H1 (cell line): ENCODE measurements around the gene PLA2G4F. TPM values are rescaled to one million over a fixed set of nuclear protein-coding genes. Genes with fewer than 3 reads are reported as not detected.

Experiments
- CTCF ChIA-PET: fragments of 300-600 bp; sonication (Branson Sonifier 250); formaldehyde crosslinking; loops from one replicate; lab custom pipeline; 2021; ENCODE audit not compliant: partially characterized antibody; lab: Charles Lee
- POLR2A ChIA-PET: fragments of 300-600 bp; sonication (Branson Sonifier 250); formaldehyde crosslinking; loops from one replicate; lab custom pipeline; 2021; ENCODE audit warnings: inconsistent platforms; ENCODE audit not compliant: partially characterized antibody; lab: Charles Lee
- DNase-seq, 2 experiments: peaks; one replicate each; pipeline versions ENCODE4 v3.0.0 to v3.0.0-alpha.2; 2010 to 2022; ENCODE audit warnings: low spot score in 2 of 2, low read depth in 1 of 2, mixed read lengths in 1 of 2
- FAIRE-seq: peaks from 2 replicates; lab custom pipeline; 2011; peaks lifted over from hg19 to GRCh38; lab: Jason Lieb, UNC
- H2AFZ ChIP-seq: 2 replicates; pipeline ENCODE4 v1.8.1; 2012; ENCODE audit warnings: low read length, inconsistent platforms
- H2AK5ac ChIP-seq: 2 replicates; pipeline ENCODE4 v1.6.1; 2013; ENCODE audit warnings: low read depth, low read length
- H2BK120ac ChIP-seq: replicated peaks from 2 replicates; pipeline ENCODE3; 2013; ENCODE audit warnings: low read depth, low read length, inconsistent platforms
- H2BK12ac ChIP-seq: 2 replicates; pipeline ENCODE4 v1.6.1; 2013; ENCODE audit warnings: low read depth, low read length
- H2BK15ac ChIP-seq: 2 replicates; pipeline ENCODE4 v1.6.1; 2013; ENCODE audit warnings: low read length
- H2BK20ac ChIP-seq: 2 replicates; pipeline ENCODE4 v1.6.1; 2013; ENCODE audit warnings: low read length
- H2BK5ac ChIP-seq: 2 replicates; pipeline ENCODE4 v1.6.1; 2013; ENCODE audit warnings: low read depth, low read length
- H3K14ac ChIP-seq: 2 replicates; pipeline ENCODE4 v1.6.1; 2013; ENCODE audit warnings: inconsistent platforms; ENCODE audit not compliant: insufficient read length
- H3K18ac ChIP-seq: 2 replicates; pipeline ENCODE4 v1.6.1; 2013; ENCODE audit warnings: low read length; ENCODE audit errors: extremely low read depth
- H3K23ac ChIP-seq: 2 replicates; pipeline ENCODE4 v1.6.1; 2013; ENCODE audit warnings: inconsistent platforms; ENCODE audit not compliant: insufficient read length
- H3K23me2 ChIP-seq: 2 replicates; pipeline ENCODE4 v1.6.1; 2013; ENCODE audit warnings: low read depth, low read length
- H3K27ac ChIP-seq: 2 replicates; pipeline ENCODE4 v1.6.1; 2011; ENCODE audit warnings: low read depth, low read length, inconsistent platforms
- H3K27me3 ChIP-seq, 4 experiments: replicated peaks in 1 of 4; 1 replicate in 1 of 4; 2 replicates in 3 of 4; pipeline versions ENCODE4 v1.6.1 to v1.8.1; 2011 to 2013; ENCODE audit warnings: low read length in 3 of 4, mild to moderate bottlenecking in 3 of 4, inconsistent platforms in 2 of 4, mixed read lengths in 2 of 4, moderate library complexity in 1 of 4; ENCODE audit not compliant: control insufficient read depth in 3 of 4, insufficient read depth in 3 of 4; ENCODE audit errors: extremely low read depth in 1 of 4
- H3K36me3 ChIP-seq, 4 experiments: 2 replicates each; pipeline versions ENCODE4 v1.6.1 to v1.8.1; 2011 to 2013; ENCODE audit warnings: mild to moderate bottlenecking in 4 of 4, low read length in 3 of 4, moderate library complexity in 2 of 4, control low read depth in 1 of 4, inconsistent platforms in 1 of 4; ENCODE audit not compliant: insufficient read depth in 4 of 4, control insufficient read depth in 2 of 4
- H3K4ac ChIP-seq: replicated peaks from 2 replicates; pipeline ENCODE3; 2013; ENCODE audit warnings: low read length, low read depth, mixed read lengths, inconsistent platforms; ENCODE audit not compliant: insufficient read length
- H3K4me1 ChIP-seq, 4 experiments: replicated peaks in 1 of 4; 1 replicate in 1 of 4; 2 replicates in 3 of 4; pipeline versions ENCODE4 v1.6.1 to v1.8.1; 2011 to 2013; ENCODE audit warnings: low read length in 3 of 4, inconsistent platforms in 2 of 4, mixed read lengths in 1 of 4; ENCODE audit not compliant: insufficient read depth in 4 of 4, control insufficient read depth in 3 of 4
- H3K4me2 ChIP-seq, 2 experiments: 2 replicates each; pipeline versions ENCODE4 v1.6.1 to v1.8.1; 2011 to 2013; ENCODE audit warnings: low read depth in 2 of 2, low read length in 2 of 2, control low read depth in 1 of 2, inconsistent platforms in 1 of 2, mild to moderate bottlenecking in 1 of 2; ENCODE audit not compliant: insufficient read depth in 1 of 2
- H3K4me3 ChIP-seq, 4 experiments: fragments of 200-600, 300-600 bp in 1 of 4; sonication (generic), shearing (Covaris generic), sonication (Bioruptor Twin) in 1 of 4; 2 replicates each; pipeline versions ENCODE4 v1.5.1 to v1.8.1; 2011 to 2016; ENCODE audit warnings: low read length in 4 of 4, low read depth in 3 of 4, control low read depth in 2 of 4, inconsistent platforms in 2 of 4, mild to moderate bottlenecking in 2 of 4, mixed read lengths in 1 of 4, moderate library complexity in 1 of 4; ENCODE audit not compliant: insufficient read depth in 2 of 4; ENCODE audit errors: extremely low read depth in 1 of 4
- H3K56ac ChIP-seq: replicated peaks from 2 replicates; pipeline ENCODE3; 2013; ENCODE audit warnings: low read depth, mild to moderate bottlenecking, mixed read lengths, low read length, inconsistent platforms; ENCODE audit not compliant: insufficient read length
- H3K79me1 ChIP-seq: 2 replicates; pipeline ENCODE4 v1.6.1; 2013; ENCODE audit warnings: low read depth, low read length, control low read depth
- H3K79me2 ChIP-seq, 2 experiments: 2 replicates each; pipeline versions ENCODE4 v1.6.1 to v1.8.1; 2012 to 2013; ENCODE audit warnings: low read length in 2 of 2, mild to moderate bottlenecking in 2 of 2, inconsistent platforms in 1 of 2; ENCODE audit not compliant: insufficient read depth in 2 of 2, control insufficient read depth in 1 of 2
- H3K9ac ChIP-seq, 4 experiments: replicated peaks in 1 of 4; 1 replicate in 1 of 4; 2 replicates in 3 of 4; pipeline versions ENCODE4 v1.6.1 to v1.8.1; 2011 to 2013; ENCODE audit warnings: low read depth in 3 of 4, low read length in 3 of 4, control low read depth in 2 of 4, mild to moderate bottlenecking in 2 of 4, moderate library complexity in 2 of 4, inconsistent platforms in 1 of 4; ENCODE audit errors: extremely low read depth in 1 of 4
- H3K9me3 ChIP-seq, 2 experiments: 2 replicates each; pipeline versions ENCODE4 v1.6.1 to v1.8.1; 2012 to 2013; ENCODE audit warnings: mild to moderate bottlenecking in 2 of 2, moderate library complexity in 2 of 2, control low read depth in 1 of 2, inconsistent platforms in 1 of 2, low read depth in 1 of 2, low read length in 1 of 2, mixed read lengths in 1 of 2; ENCODE audit not compliant: insufficient read depth in 2 of 2
- H4K20me1 ChIP-seq, 2 experiments: replicated peaks in 1 of 2; 2 replicates each; pipeline versions ENCODE3 to v1.8.1; 2011 to 2013; ENCODE audit warnings: inconsistent platforms in 2 of 2, low read length in 2 of 2, mild to moderate bottlenecking in 1 of 2; ENCODE audit not compliant: insufficient read depth in 2 of 2, control insufficient read depth in 1 of 2
- H4K5ac ChIP-seq: 2 replicates; pipeline ENCODE4 v1.6.1; 2013; ENCODE audit warnings: low read length, low read depth, mixed read lengths, inconsistent platforms; ENCODE audit not compliant: insufficient read length
- H4K8ac ChIP-seq: 2 replicates; pipeline ENCODE4 v1.8.0; 2013; ENCODE audit warnings: mild to moderate bottlenecking, moderate library complexity, low read length, inconsistent platforms; ENCODE audit not compliant: insufficient read depth; ENCODE audit errors: extremely low read depth
- H4K91ac ChIP-seq: replicated peaks from 2 replicates; pipeline ENCODE3; 2013; ENCODE audit warnings: low read length, mixed read lengths, inconsistent platforms; ENCODE audit not compliant: insufficient read length
- ATF3 ChIP-seq: IDR thresholded peaks from 2 replicates; pipeline ENCODE4 v1.6.1; 2011; ENCODE audit warnings: low read depth, mild to moderate bottlenecking, low read length; ENCODE audit not compliant: insufficient read depth
- BRCA1 ChIP-seq: IDR thresholded peaks from 2 replicates; pipeline ENCODE4 v1.6.1; 2012; ENCODE audit warnings: low read depth, low read length, improper control_type of control experiment
- CHD1 ChIP-seq: IDR thresholded peaks from 2 replicates; pipeline ENCODE4 v1.6.1; 2012; ENCODE audit warnings: low read depth, low read length, improper control_type of control experiment
- CTCF ChIP-seq, 3 experiments: IDR thresholded peaks; 1 replicate in 2 of 3; 2 replicates in 1 of 3; pipeline versions ENCODE4 v1.5.1 to v1.6.1; 2011; ENCODE audit warnings: low read length in 3 of 3, mild to moderate bottlenecking in 3 of 3, inconsistent platforms in 2 of 3, low read depth in 1 of 3, moderate library complexity in 1 of 3; ENCODE audit not compliant: insufficient read depth in 1 of 3; ENCODE audit errors: control extremely low read depth in 1 of 3
- FOSL1 ChIP-seq: IDR thresholded peaks from 2 replicates; pipeline ENCODE4 v1.6.1; 2011; ENCODE audit warnings: mild to moderate bottlenecking, low read depth, low read length, moderate library complexity; ENCODE audit not compliant: insufficient read depth
- KDM1A ChIP-seq: fragments of 200-600, 300-600 bp; sonication (generic); IDR thresholded peaks from 2 replicates; pipeline ENCODE4 v1.7.1; 2016; ENCODE audit warnings: mild to moderate bottlenecking, low read length, borderline replicate concordance
- KDM4A ChIP-seq: IDR thresholded peaks from one replicate; pipeline ENCODE4 v1.7.1; 2012; ENCODE audit warnings: low read depth, mild to moderate bottlenecking, moderate library complexity, low read length, inconsistent platforms; ENCODE audit not compliant: severe bottlenecking
- RBBP5 ChIP-seq: IDR thresholded peaks from 2 replicates; pipeline ENCODE4 v1.7.1; 2012; ENCODE audit warnings: low read depth, mild to moderate bottlenecking, inconsistent platforms, low read length, moderate library complexity, borderline replicate concordance
- RNF2 ChIP-seq: fragments of 200-900, 300-1000 bp; sonication (generic); IDR thresholded peaks from 2 replicates; pipeline ENCODE4 v1.7.1; 2016; ENCODE audit warnings: borderline replicate concordance, low read depth, mild to moderate bottlenecking, antibody characterized with exemption, low read length; ENCODE audit not compliant: poor library complexity, severe bottlenecking; ENCODE audit errors: missing control alignments
- SRF ChIP-seq: IDR thresholded peaks from 2 replicates; pipeline ENCODE4 v1.6.1; 2011; ENCODE audit warnings: mild to moderate bottlenecking, low read depth, low read length, moderate library complexity
- WGBS, 2 experiments: shearing (Covaris generic) in 1 of 2; methylation state at CpG; one replicate each; pipeline versions ENCODE4 v1.1.6 to v1.1.7; 2013 to 2015; ENCODE audit warnings: low lambda C conversion rate in 2 of 2, mixed read lengths in 2 of 2, inconsistent platforms in 1 of 2, low coverage in 1 of 2, missing lambda C conversion rate in 1 of 2; ENCODE audit not compliant: insufficient replicate concordance in 2 of 2, insufficient coverage in 1 of 2, insufficient read length in 1 of 2; ENCODE audit errors: extremely low coverage in 1 of 2, missing lambda C conversion rate in 1 of 2; 5-methylcytosine and 5-hydroxymethylcytosine counted together
- polyA plus RNA-seq, 7 experiments: library from polyadenylated mRNA; depleted of rRNA in 3 of 7; stranded (reverse) in 5 of 7; unstranded in 2 of 7; fragments of >200 nt in 5 of 7; fragments of 200-250 nt in 2 of 7; gene quantifications; 1 replicate in 5 of 7; 2 replicates in 1 of 7; 4 replicates in 1 of 7; pipeline versions ENCODE4 v1.2.1 to v1.2.3, GENCODE V29; 2011 to 2013; ENCODE audit warnings: missing spikeins in 2 of 7, mixed read lengths in 2 of 7
- total RNA-seq: library from RNA; stranded (reverse); fragmentation: NEBNext Ultra II Directional; extraction: Animal tissue kit (Norgen Biotek cat#: 25700); gene quantifications from 2 replicates; pipeline ENCODE4 v1.2.1, GENCODE V29; 2021

PLA2G4F gene
- total and polyA plus RNA-seq, 2 of the 8 experiments (the other 6 are each of a cell fraction or from before 2014, with no cell fraction given), result not detected

- no peak overlapping the region for H2BK5ac ChIP-seq
- H2BK15ac ChIP-seq, result no peak overlapping the region
- H3K9ac ChIP-seq, result no peak overlapping the region
- H3K14ac ChIP-seq, result no peak overlapping the region
- no peak for DNase-seq
- H3K27ac ChIP-seq, result no peak overlapping the region
- no peak for FAIRE-seq
- H2BK12ac ChIP-seq, result no peak overlapping the region
- H3K4ac ChIP-seq, result no peak overlapping the region
- no peak overlapping the region for H4K5ac ChIP-seq
- no peak overlapping the region for H2AFZ ChIP-seq
- no peak overlapping the region for H3K18ac ChIP-seq
- no peaks in the 10 kb centered on the region for H3K27me3 ChIP-seq
- H3K9me3 ChIP-seq, result no peaks in the 10 kb centered on the region
- H4K20me1 ChIP-seq, result peaks cover 0 to 3% of the 10 kb centered on the region in 2 experiments
- H3K4me3 ChIP-seq, result no peak overlapping the region
- ChIA-PET POLR2A (interaction anchor here (2.3 kb wide), 1 partner anchor 9 kb away, joined by 10 read pairs; the partner anchor contains the start of gene VPS39), CTCF (interaction anchor here (1.3 kb wide), 1 partner anchor 16 kb away, joined by 3 read pairs; no protein-coding TSS in a partner anchor)
- H2BK120ac ChIP-seq, result no peak overlapping the region
- no peak overlapping the region for H2BK20ac ChIP-seq
- no peak overlapping the region for H4K8ac ChIP-seq
- H3K4me1 ChIP-seq, result no peaks in the 10 kb centered on the region
- H2AK5ac ChIP-seq, result no peak overlapping the region
- no peak overlapping the region for H3K23ac ChIP-seq
- H3K79me2 ChIP-seq, result no peaks in the 10 kb centered on the region; a peak in 1 of 4 replicates
- no peaks in the 10 kb centered on the region for H3K23me2 ChIP-seq
- H3K79me1 ChIP-seq, result no peaks in the 10 kb centered on the region
- no peak overlapping the region for H4K91ac ChIP-seq
- H3K56ac ChIP-seq, result no peak overlapping the region
- H3K4me2 ChIP-seq, result no peak overlapping the region
- peaks cover 0 to 10% (median 0%) of the 10 kb centered on the region in 4 experiments; a peak in 2 of 8 replicates for H3K36me3 ChIP-seq
- 85% methylated on average over 5 of the region's 5 CpGs; no CpG with 5 or more reads in 1 of the 2 experiments for WGBS, 2 experiments
- no peak for TF ChIP-seq CTCF (IDR thresholded peaks at IDR 0.05; ENCODE audit: control extremely low read depth in 1 of 3, insufficient read depth in 1 of 3, low read depth in 1 of 3, low read length in 3 of 3)
- TF ChIP-seq KDM4A, result no peak
- no peak for TF ChIP-seq RNF2
- TF ChIP-seq SRF, result no peak
- TF ChIP-seq RBBP5, result no peak
- TF ChIP-seq ATF3, result no peak
- no peak for TF ChIP-seq KDM1A
- no peak for TF ChIP-seq CHD1
- TF ChIP-seq FOSL1, result no peak
- TF ChIP-seq BRCA1, result no peak
Measured at GRCh38 chr15:42199126-42199525, 42.7 kb upstream of the PLA2G4F start.
